ENCODE data around the gene PCDHA3.
"Not testable (repeated sequence)": the region's sequence is repeated elsewhere in the genome, so short reads cannot be mapped to it uniquely, and the experiment has no call there.

PCDHA3 gene

DNA sequence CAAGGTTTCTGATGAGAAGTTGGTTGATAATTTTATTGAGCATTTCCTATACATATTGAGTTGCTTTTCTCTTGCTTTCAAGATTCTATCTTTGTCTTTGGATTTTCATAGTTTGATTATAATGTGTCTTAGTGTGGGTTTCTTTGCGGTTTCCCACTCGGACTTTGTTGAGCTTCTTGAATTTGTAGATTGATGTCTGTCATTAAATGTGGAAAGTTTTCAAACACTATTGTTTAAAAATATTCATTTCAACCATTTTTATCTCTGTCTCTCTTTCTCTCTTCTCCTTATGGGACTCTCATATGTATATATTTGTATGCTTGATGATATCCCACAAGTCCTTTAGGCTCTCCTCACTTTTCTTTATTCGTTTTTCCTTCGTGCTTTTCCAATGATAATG, 33.4 kb upstream of the PCDHA3 start:
- no peak overlapping the region for H3K9ac ChIP-seq (ENCODE audit: low read depth, low read length)
- TF ChIP-seq, protein P1, sequence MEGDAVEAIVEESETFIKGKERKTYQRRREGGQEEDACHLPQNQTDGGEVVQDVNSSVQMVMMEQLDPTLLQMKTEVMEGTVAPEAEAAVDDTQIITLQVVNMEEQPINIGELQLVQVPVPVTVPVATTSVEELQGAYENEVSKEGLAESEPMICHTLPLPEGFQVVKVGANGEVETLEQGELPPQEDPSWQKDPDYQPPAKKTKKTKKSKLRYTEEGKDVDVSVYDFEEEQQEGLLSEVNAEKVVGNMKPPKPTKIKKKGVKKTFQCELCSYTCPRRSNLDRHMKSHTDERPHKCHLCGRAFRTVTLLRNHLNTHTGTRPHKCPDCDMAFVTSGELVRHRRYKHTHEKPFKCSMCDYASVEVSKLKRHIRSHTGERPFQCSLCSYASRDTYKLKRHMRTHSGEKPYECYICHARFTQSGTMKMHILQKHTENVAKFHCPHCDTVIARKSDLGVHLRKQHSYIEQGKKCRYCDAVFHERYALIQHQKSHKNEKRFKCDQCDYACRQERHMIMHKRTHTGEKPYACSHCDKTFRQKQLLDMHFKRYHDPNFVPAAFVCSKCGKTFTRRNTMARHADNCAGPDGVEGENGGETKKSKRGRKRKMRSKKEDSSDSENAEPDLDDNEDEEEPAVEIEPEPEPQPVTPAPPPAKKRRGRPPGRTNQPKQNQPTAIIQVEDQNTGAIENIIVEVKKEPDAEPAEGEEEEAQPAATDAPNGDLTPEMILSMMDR (IDR thresholded peaks at IDR 0.05; ENCODE audit: borderline replicate concordance, extremely low read depth, low read length, poor library complexity, severe bottlenecking), result no peak
- TF ChIP-seq EZH2 (IDR thresholded peaks at IDR 0.05; ENCODE audit: borderline replicate concordance, low read depth, low read length, severe bottlenecking), result no peak
- no peaks in the 10 kb centered on the region for H3K79me2 ChIP-seq (ENCODE audit: insufficient read depth, low read length)
- no peaks in the 10 kb centered on the region for H3K27me3 ChIP-seq (ENCODE audit: insufficient read depth, low read length, poor library complexity)
- H3K27ac ChIP-seq (ENCODE audit: low read length), result no peak overlapping the region
- ATAC-seq (ENCODE audit: insufficient read depth, low read depth) (no peak), DNase-seq (no peak)
- no peaks in the 10 kb centered on the region for H3K4me1 ChIP-seq (ENCODE audit: insufficient read depth, low read length)
- H3K4me3 ChIP-seq (ENCODE audit: low read depth in 1 of 2, low read length in 2 of 2), result no peak overlapping the region
- no peaks in the 10 kb centered on the region for H4K20me1 ChIP-seq (ENCODE audit: insufficient read depth, low read length)
- H3K4me2 ChIP-seq (ENCODE audit: insufficient read depth, low read length), result no peak overlapping the region
- H3K36me3 ChIP-seq (ENCODE audit: insufficient read depth, low read length), result no peaks in the 10 kb centered on the region
- peaks cover 65% of the 10 kb centered on the region for H3K9me3 ChIP-seq (ENCODE audit: insufficient read depth, low read length, severe bottlenecking)
- H2AFZ ChIP-seq (ENCODE audit: low read depth, low read length), result no peak overlapping the region

DNA sequence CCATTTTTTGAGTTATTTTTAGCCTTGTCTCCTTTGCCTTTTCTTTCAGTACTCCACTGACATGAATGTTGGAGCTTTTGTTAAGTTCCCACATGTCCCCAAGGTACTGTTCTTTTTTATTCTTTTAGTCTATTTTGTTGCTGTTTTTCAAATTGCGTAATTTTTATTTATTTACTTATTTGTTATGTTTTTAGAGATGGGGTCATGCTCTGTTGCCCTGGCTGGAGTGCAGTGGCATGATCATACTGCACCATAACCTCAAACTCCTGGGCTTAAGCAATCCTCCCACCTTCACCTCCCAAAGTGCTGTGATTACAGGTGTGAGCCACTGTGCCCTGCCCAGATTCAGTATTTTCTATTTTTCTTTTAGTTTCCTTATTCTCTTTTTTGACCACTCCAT, 20.3 kb upstream of the PCDHA3 start:
- H2AFZ ChIP-seq (ENCODE audit: low read depth, low read length), result no peak overlapping the region
- no peak for DNase-seq
- no peaks in the 10 kb centered on the region for H3K79me2 ChIP-seq (ENCODE audit: insufficient read depth, low read length)
- H3K4me1 ChIP-seq (ENCODE audit: insufficient read depth, low read length), result no peaks in the 10 kb centered on the region
- H3K36me3 ChIP-seq (ENCODE audit: insufficient read depth, low read length), result no peaks in the 10 kb centered on the region
- no peak overlapping the region for H3K4me3 ChIP-seq (ENCODE audit: low read depth in 1 of 2, low read length in 2 of 2)
- H3K9ac ChIP-seq (ENCODE audit: low read depth, low read length), result no peak overlapping the region
- no peaks in the 10 kb centered on the region for H3K27me3 ChIP-seq (ENCODE audit: insufficient read depth, low read length, poor library complexity)
- H3K4me2 ChIP-seq (ENCODE audit: insufficient read depth, low read length), result no peak overlapping the region
- ATAC-seq (ENCODE audit: insufficient read depth, low read depth), result no peak
- no peak overlapping the region for H3K27ac ChIP-seq (ENCODE audit: low read length)
- no peaks in the 10 kb centered on the region for H4K20me1 ChIP-seq (ENCODE audit: insufficient read depth, low read length)
- no peak for TF ChIP-seq EZH2 (IDR thresholded peaks at IDR 0.05; ENCODE audit: borderline replicate concordance, low read depth, low read length, severe bottlenecking)
- TF ChIP-seq, protein P1 (IDR thresholded peaks at IDR 0.05; ENCODE audit: borderline replicate concordance, extremely low read depth, low read length, poor library complexity, severe bottlenecking), result no peak
- H3K9me3 ChIP-seq (ENCODE audit: insufficient read depth, low read length, severe bottlenecking), result peaks cover 17% of the 10 kb centered on the region

DNA sequence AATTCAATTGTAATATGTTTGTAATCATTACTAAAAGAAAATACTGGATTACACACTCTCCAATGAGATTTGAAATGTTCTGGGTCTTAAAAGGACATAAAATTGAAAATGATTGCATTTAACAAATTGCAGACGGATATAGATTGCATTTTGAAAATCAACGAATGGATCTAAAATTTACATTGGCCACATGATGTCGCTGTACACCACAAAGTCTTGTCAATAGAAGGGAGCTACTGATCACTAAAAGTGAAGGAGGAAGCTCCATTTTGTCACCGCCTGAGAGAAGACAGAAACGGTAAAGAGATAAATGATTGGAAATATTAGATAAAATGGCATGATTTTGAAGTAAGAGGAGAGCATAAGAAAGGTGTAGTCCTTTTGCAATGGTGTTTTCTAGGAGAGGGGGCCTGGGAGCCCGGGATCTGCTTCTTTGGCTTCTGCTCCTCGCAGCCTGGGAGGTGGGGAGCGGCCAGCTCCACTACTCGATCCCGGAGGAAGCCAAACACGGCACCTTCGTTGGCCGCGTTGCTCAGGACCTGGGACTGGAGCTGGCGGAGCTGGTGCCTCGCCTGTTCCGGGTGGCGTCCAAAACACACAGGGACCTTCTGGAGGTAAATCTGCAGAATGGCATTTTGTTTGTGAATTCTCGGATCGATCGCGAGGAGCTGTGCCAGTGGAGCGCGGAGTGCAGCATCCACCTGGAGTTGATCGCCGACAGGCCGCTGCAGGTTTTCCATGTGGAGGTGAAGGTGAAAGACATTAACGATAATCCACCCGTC, 14.8 kb upstream of the PCDHA3 start, which contains the start of gene PCDHA1:
PCDHA1 (plus strand) TSS at position 236 of the 782 bp plus-strand sequence.
- DNase-seq (no peak), ATAC-seq (ENCODE audit: insufficient read depth, low read depth) (no peak)
- H3K9me3 ChIP-seq (ENCODE audit: insufficient read depth, low read length, severe bottlenecking), result peaks cover 18% of the 10 kb centered on the region
- no peak within 1 kb of the TSS; the same call in 1 of the 2 replicates for H2AFZ ChIP-seq (ENCODE audit: low read depth, low read length)
- no peak within 1 kb of the TSS for H3K4me3 ChIP-seq (ENCODE audit: low read depth in 1 of 2, low read length in 2 of 2)
- H3K79me2 ChIP-seq (ENCODE audit: insufficient read depth, low read length), result no peaks in the 10 kb centered on the region
- no peaks in the 10 kb centered on the region for H3K4me1 ChIP-seq (ENCODE audit: insufficient read depth, low read length)
- H3K4me2 ChIP-seq (ENCODE audit: insufficient read depth, low read length), result no peak within 1 kb of the TSS
- no peaks in the 10 kb centered on the region for H3K36me3 ChIP-seq (ENCODE audit: insufficient read depth, low read length)
- H3K9ac ChIP-seq (ENCODE audit: low read depth, low read length), result no peak within 1 kb of the TSS
- H3K27me3 ChIP-seq (ENCODE audit: insufficient read depth, low read length, poor library complexity), result no peaks in the 10 kb centered on the region
- no peaks in the 10 kb centered on the region for H4K20me1 ChIP-seq (ENCODE audit: insufficient read depth, low read length)
- no peak within 1 kb of the TSS for H3K27ac ChIP-seq (ENCODE audit: low read length)
- TF ChIP-seq, protein P1 (IDR thresholded peaks at IDR 0.05; ENCODE audit: borderline replicate concordance, extremely low read depth, low read length, poor library complexity, severe bottlenecking), result peak; percentile 38
- no peak for TF ChIP-seq EZH2 (IDR thresholded peaks at IDR 0.05; ENCODE audit: borderline replicate concordance, low read depth, low read length, severe bottlenecking)

DNA sequence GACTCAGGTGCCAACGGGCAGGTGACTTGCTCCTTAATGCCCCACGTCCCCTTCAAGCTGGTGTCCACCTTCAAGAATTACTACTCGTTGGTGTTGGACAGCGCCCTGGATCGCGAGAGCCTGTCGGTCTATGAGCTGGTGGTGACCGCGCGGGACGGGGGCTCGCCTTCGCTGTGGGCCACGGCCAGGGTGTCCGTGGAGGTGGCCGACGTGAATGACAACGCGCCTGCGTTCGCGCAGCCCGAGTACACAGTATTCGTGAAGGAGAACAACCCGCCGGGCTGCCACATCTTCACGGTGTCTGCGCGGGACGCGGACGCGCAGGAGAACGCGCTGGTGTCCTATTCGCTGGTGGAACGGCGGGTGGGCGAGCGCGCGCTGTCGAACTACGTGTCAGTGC, 13.4 kb upstream of the PCDHA3 start:
- peaks cover 11% of the 10 kb centered on the region for H3K9me3 ChIP-seq (ENCODE audit: insufficient read depth, low read length, severe bottlenecking)
- not testable (repeated sequence) for H4K20me1 ChIP-seq (ENCODE audit: insufficient read depth, low read length); H3K27ac ChIP-seq (ENCODE audit: low read length); DNase-seq; H3K4me2 ChIP-seq (ENCODE audit: insufficient read depth, low read length); H3K36me3 ChIP-seq (ENCODE audit: insufficient read depth, low read length); ATAC-seq (ENCODE audit: insufficient read depth, low read depth); H3K9ac ChIP-seq (ENCODE audit: low read depth, low read length); H3K27me3 ChIP-seq (ENCODE audit: insufficient read depth, low read length, poor library complexity); H3K4me1 ChIP-seq (ENCODE audit: insufficient read depth, low read length); H3K79me2 ChIP-seq (ENCODE audit: insufficient read depth, low read length); H2AFZ ChIP-seq (ENCODE audit: low read depth, low read length); H3K4me3 ChIP-seq (ENCODE audit: low read depth in 1 of 2, low read length in 2 of 2)

DNA sequence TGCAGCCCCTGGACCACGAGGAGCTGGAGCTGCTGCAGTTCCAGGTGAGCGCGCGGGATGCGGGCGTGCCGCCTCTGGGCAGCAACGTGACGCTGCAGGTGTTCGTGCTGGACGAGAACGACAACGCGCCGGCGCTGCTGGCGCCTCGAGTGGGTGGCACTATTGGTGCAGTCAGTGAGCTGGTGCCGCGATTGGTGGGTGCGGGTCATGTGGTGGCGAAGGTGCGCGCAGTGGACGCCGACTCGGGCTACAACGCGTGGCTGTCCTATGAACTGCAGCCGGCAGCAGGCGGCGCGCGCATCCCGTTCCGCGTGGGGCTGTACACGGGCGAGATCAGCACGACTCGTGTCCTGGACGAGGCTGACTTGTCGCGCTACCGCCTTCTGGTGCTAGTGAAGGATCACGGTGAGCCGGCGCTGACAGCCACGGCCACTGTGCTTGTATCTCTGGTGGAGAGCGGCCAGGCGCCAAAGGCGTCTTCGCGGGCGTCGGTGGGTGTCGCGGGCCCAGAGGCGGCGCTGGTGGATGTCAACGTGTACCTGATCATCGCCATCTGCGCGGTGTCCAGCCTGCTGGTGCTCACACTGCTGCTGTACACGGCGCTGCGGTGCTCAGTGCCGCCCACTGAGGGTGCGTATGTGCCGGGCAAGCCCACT, 12.9 kb upstream of the PCDHA3 start:
- not testable (repeated sequence) for H3K9me3 ChIP-seq (ENCODE audit: insufficient read depth, low read length, severe bottlenecking); H4K20me1 ChIP-seq (ENCODE audit: insufficient read depth, low read length); H3K79me2 ChIP-seq (ENCODE audit: insufficient read depth, low read length); ATAC-seq (ENCODE audit: insufficient read depth, low read depth); H3K9ac ChIP-seq (ENCODE audit: low read depth, low read length); H3K4me2 ChIP-seq (ENCODE audit: insufficient read depth, low read length); DNase-seq; H3K36me3 ChIP-seq (ENCODE audit: insufficient read depth, low read length); H3K4me1 ChIP-seq (ENCODE audit: insufficient read depth, low read length); H3K4me3 ChIP-seq (ENCODE audit: low read depth in 1 of 2, low read length in 2 of 2); H3K27ac ChIP-seq (ENCODE audit: low read length); H2AFZ ChIP-seq (ENCODE audit: low read depth, low read length); H3K27me3 ChIP-seq (ENCODE audit: insufficient read depth, low read length, poor library complexity)

Measured in DND-41 (cell line).